Measurements from ENCODE around the gene CCDC85A. TPM values are rescaled to one million over a fixed set of nuclear protein-coding genes. Genes with fewer than 3 reads are reported as not detected.

CCDC85A gene
- total and polyA plus RNA-seq, 2 of the 8 experiments (the other 6 are each of a cell fraction or from before 2014, with no cell fraction given), result 0.20 TPM; not detected in 1

DNA sequence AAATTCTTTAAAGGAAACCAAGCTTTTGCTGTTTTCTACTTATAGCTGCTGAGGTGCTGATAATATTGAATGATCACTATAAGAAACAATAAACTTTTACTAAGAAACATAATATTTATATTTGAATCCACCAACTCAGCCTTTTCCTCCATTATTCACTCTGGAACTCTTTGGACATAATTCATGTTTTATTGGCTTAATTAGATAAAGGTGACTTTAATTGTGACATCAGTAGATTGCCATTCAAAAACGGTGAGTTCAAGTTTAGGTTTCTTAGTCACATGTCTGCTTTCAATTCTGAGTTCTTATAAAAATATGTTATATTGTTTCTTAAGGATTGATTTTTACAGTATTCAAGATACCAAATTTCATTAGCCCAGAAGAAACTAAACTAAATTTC, 24.0 kb downstream of the CCDC85A start (continued):
- TF ChIP-seq EZH2 (IDR thresholded peaks at IDR 0.05; ENCODE audit: low read depth, low read length, severe bottlenecking) (no peak), TAF7 (optimal IDR thresholded peaks at IDR 0.05; ENCODE audit: borderline replicate concordance, low read depth, low read length) (no peak), BRCA1 (IDR thresholded peaks at IDR 0.05; ENCODE audit: low read depth, low read length) (no peak), SIX5 (IDR thresholded peaks at IDR 0.05; ENCODE audit: low read depth, low read length) (no peak), CHD1 (IDR thresholded peaks at IDR 0.05; ENCODE audit: low read depth, low read length) (no peak)

Data from H1 (cell line).